HCT116 (cell line): ENCODE results near the gene AKAP5. TPM values are rescaled to one million over a fixed set of nuclear protein-coding genes. Genes with fewer than 3 reads are reported as not detected.

Experiments
- ATAC-seq: fragments of 200-7000 bp; cut with Tn5 transposase; 2 replicates; pipeline ENCODE4 v1.9.1; 2020; ENCODE audit warnings: mild to moderate bottlenecking, moderate library complexity
- BruUV-seq: library from RNA; stranded (reverse); fragments of 400-500 nt; replicated peaks from 2 replicates; lab custom pipeline; 2021; lab: Mats Ljungman, UMichigan
- CTCF ChIA-PET: fragments of 300-600 bp; sonication (Branson Sonifier 250); formaldehyde crosslinking; loops from one replicate; lab custom pipeline; 2021; ENCODE audit warnings: antibody characterized with exemption; lab: Charles Lee
- POLR2A ChIA-PET: fragments of 300-600, 350-600 bp; sonication (Branson Sonifier 250); formaldehyde crosslinking; loops from one replicate; lab custom pipeline; 2021; ENCODE audit warnings: antibody characterized with exemption; lab: Charles Lee
- RAD21 ChIA-PET, 2 experiments: fragments of 300-600 bp; sonication (Branson Sonifier 250); formaldehyde crosslinking; loops; one replicate each; lab custom pipeline; 2023; ENCODE audit warnings: low total read pairs in 2 of 2; ENCODE audit not compliant: uncharacterized antibody in 2 of 2, unreplicated experiment in 2 of 2, low non-redundant PET in 1 of 2; lab: Charles Lee
- DNase-seq: peaks from one replicate; pipeline ENCODE4 v3.0.0-alpha.2; 2010; ENCODE audit warnings: low read depth, low spot score
- H2AFZ ChIP-seq: fragments of 200-600 bp; shearing (Covaris generic), sonication (generic); 2 replicates; pipeline ENCODE4 v1.6.1; 2017; ENCODE audit warnings: low read depth, mixed run types, mixed read lengths, antibody characterized with exemption, low read length; ENCODE audit not compliant: poor library complexity, severe bottlenecking
- H3K27ac ChIP-seq: 2 replicates; pipeline ENCODE4 v1.5.1; 2012; ENCODE audit warnings: low read depth, low read length
- H3K27me3 ChIP-seq: fragments of 200-600 bp; sonication (generic); 2 replicates; pipeline ENCODE4 v1.6.1; 2016; ENCODE audit warnings: mixed run types, low read length, mixed read lengths; ENCODE audit not compliant: insufficient read depth
- H3K36me3 ChIP-seq, 2 experiments: fragments of 200-500 bp in 1 of 2; fragments of 200-600 bp in 1 of 2; sonication (Bioruptor generic) in 1 of 2; sonication (generic) in 1 of 2; 2 replicates each; pipeline versions ENCODE4 v1.5.1 to v1.6.1; 2014 to 2016; ENCODE audit warnings: low read length in 2 of 2, inconsistent platforms in 1 of 2, mixed read lengths in 1 of 2, mixed run types in 1 of 2; ENCODE audit not compliant: insufficient read depth in 2 of 2, control insufficient read depth in 1 of 2
- H3K4me1 ChIP-seq, 2 experiments: fragments of 200-600 bp in 1 of 2; sonication (generic) in 1 of 2; 2 replicates each; pipeline versions ENCODE4 v1.5.1 to v1.6.1; 2012 to 2017; ENCODE audit warnings: low read length in 2 of 2, inconsistent platforms in 1 of 2, mild to moderate bottlenecking in 1 of 2, mixed read lengths in 1 of 2, mixed run types in 1 of 2, moderate library complexity in 1 of 2; ENCODE audit not compliant: insufficient read depth in 2 of 2, control insufficient read depth in 1 of 2
- H3K4me2 ChIP-seq: fragments of 200-600 bp; sonication (generic); 2 replicates; pipeline ENCODE4 v1.6.1; 2017; ENCODE audit warnings: mixed run types, low read length, mixed read lengths
- H3K4me3 ChIP-seq, 2 experiments: fragments of 200-600 bp in 1 of 2; sonication (generic) in 1 of 2; replicated peaks in 1 of 2; 2 replicates each; pipeline ENCODE4 v1.5.1; 2011 to 2016; ENCODE audit warnings: low read length in 2 of 2, control low read depth in 1 of 2, low read depth in 1 of 2, mild to moderate bottlenecking in 1 of 2, mixed read lengths in 1 of 2, mixed run types in 1 of 2
- H3K79me2 ChIP-seq: fragments of 200-600 bp; sonication (generic); 2 replicates; pipeline ENCODE4 v1.6.1; 2017; ENCODE audit warnings: mild to moderate bottlenecking, mixed run types, low read length, moderate library complexity, mixed read lengths; ENCODE audit not compliant: insufficient read depth
- H3K9ac ChIP-seq: fragments of 200-600 bp; sonication (generic); 2 replicates; pipeline ENCODE4 v1.6.1; 2016; ENCODE audit warnings: low read length, mixed read lengths
- H3K9me2 ChIP-seq: fragments of 200-600 bp; sonication (generic), shearing (Covaris generic); 2 replicates; pipeline ENCODE4 v1.6.1; 2017; ENCODE audit warnings: mixed run types, mild to moderate bottlenecking, moderate library complexity; ENCODE audit not compliant: insufficient read depth
- H3K9me3 ChIP-seq, 2 experiments: fragments of 200-500 bp in 1 of 2; fragments of 200-600 bp in 1 of 2; sonication (Bioruptor generic) in 1 of 2; sonication (generic) in 1 of 2; 2 replicates each; pipeline ENCODE4 v1.6.1; 2014 to 2017; ENCODE audit warnings: low read length in 2 of 2, mixed read lengths in 2 of 2, inconsistent platforms in 1 of 2, low read depth in 1 of 2, mild to moderate bottlenecking in 1 of 2, mixed run types in 1 of 2, moderate library complexity in 1 of 2; ENCODE audit not compliant: control insufficient read depth in 1 of 2, insufficient read depth in 1 of 2
- H4K20me1 ChIP-seq: fragments of 200-600 bp; sonication (generic), shearing (Covaris generic); 2 replicates; pipeline ENCODE4 v1.6.1; 2017; ENCODE audit warnings: mixed run types, mild to moderate bottlenecking, moderate library complexity; ENCODE audit not compliant: insufficient read depth
- CBX3 ChIP-seq: IDR thresholded peaks from 2 replicates; pipeline ENCODE4 v1.6.1; 2012; ENCODE audit warnings: low read depth
- CTCF ChIP-seq, 3 experiments: fragments of 200-600 bp in 1 of 3; sonication (generic) in 1 of 3; IDR thresholded peaks in 2 of 3; conservative IDR thresholded peaks in 1 of 3; 2 replicates each; pipeline ENCODE4 v1.5.1; 2012 to 2017; ENCODE audit warnings: low read depth in 2 of 3, low read length in 2 of 3, antibody characterized with exemption in 1 of 3, borderline replicate concordance in 1 of 3, control low read depth in 1 of 3, mild to moderate bottlenecking in 1 of 3, mixed read lengths in 1 of 3, mixed run types in 1 of 3, moderate library complexity in 1 of 3; ENCODE audit not compliant: insufficient read depth in 1 of 3
- EGR1 ChIP-seq: IDR thresholded peaks from 2 replicates; pipeline ENCODE4 v1.6.1; 2012; ENCODE audit warnings: low read depth
- ELF1 ChIP-seq: IDR thresholded peaks from 2 replicates; pipeline ENCODE4 v1.6.1; 2012; ENCODE audit warnings: low read depth, borderline replicate concordance
- EZH2 ChIP-seq: fragments of 200-600 bp; sonication (generic); IDR thresholded peaks from 2 replicates; pipeline ENCODE4 v1.6.1; 2017; ENCODE audit warnings: antibody characterized with exemption, mixed run types
- MAX ChIP-seq: IDR thresholded peaks from 2 replicates; pipeline ENCODE4 v1.6.1; 2012
- POLR2AphosphoS5 ChIP-seq: IDR thresholded peaks from 2 replicates; pipeline ENCODE4 v1.6.1; 2011; ENCODE audit warnings: mild to moderate bottlenecking, low read depth, low read length, moderate library complexity
- RAD21 ChIP-seq: IDR thresholded peaks from 2 replicates; pipeline ENCODE4 v1.6.1; 2012; ENCODE audit warnings: low read depth, mild to moderate bottlenecking
- REST ChIP-seq: IDR thresholded peaks from 2 replicates; pipeline ENCODE4 v1.6.1; 2012; ENCODE audit warnings: low read depth
- SP1 ChIP-seq: IDR thresholded peaks from 2 replicates; pipeline ENCODE4 v1.6.1; 2012; ENCODE audit warnings: low read depth
- SRF ChIP-seq: IDR thresholded peaks from 2 replicates; pipeline ENCODE4 v1.6.1; 2012; ENCODE audit warnings: low read depth
- YY1 ChIP-seq: IDR thresholded peaks from 2 replicates; pipeline ENCODE4 v1.6.1; 2011; ENCODE audit warnings: low read length, low read depth, moderate library complexity, mild to moderate bottlenecking; ENCODE audit not compliant: insufficient replicate concordance; ENCODE audit errors: extremely low read depth
- ZNF274 ChIP-seq: fragments of 200-500 bp; sonication (Bioruptor generic); IDR thresholded peaks from 2 replicates; pipeline ENCODE4 v1.6.1; 2014; ENCODE audit warnings: mild to moderate bottlenecking, low read depth, low read length, inconsistent platforms
- intact Hi-C: fragments of 100-400 bp; cut with micrococcal nuclease; formaldehyde crosslinking; loops from 2 replicates; pipeline ENCODE4 v1.10.0; 2022
- total RNA-seq: library from RNA; stranded (reverse); gene quantifications from one replicate; pipeline ENCODE4 v1.2.1, GENCODE V29; 2021; ENCODE audit not compliant: unreplicated experiment

AKAP5 gene
- total RNA-seq, 1 experiment from 2014 or later = 0.54 TPM

GRCh38 chr14:64444140-64444539 is 21.2 kb upstream of the AKAP5 start:
- no TSS peak for BruUV-seq
- Histone ChIP-seq H3K4me1 (peaks cover 7 to 12% of the 10 kb centered on the region in 2 experiments), H3K36me3 (peaks cover 47 to 55% of the 10 kb centered on the region in 2 experiments), H3K4me3 (no peak overlapping the region), H3K79me2 (no peaks in the 10 kb centered on the region), H3K27me3 (no peaks in the 10 kb centered on the region), H3K9me3 (no peaks in the 10 kb centered on the region), H2AFZ (no peak overlapping the region), H3K27ac (no peak overlapping the region), H3K4me2 (no peak overlapping the region), H3K9ac (no peak overlapping the region), H4K20me1 (no peaks in the 10 kb centered on the region), H3K9me2 (no peaks in the 10 kb centered on the region)
- ChIA-PET POLR2A (no interaction called here), RAD21 (no interaction called here), CTCF (no interaction called here)
- no peak for ATAC-seq
- intact Hi-C loops = no loop called here
- TF ChIP-seq YY1 = no peak
- TF ChIP-seq RAD21 = no peak
- TF ChIP-seq MAX = no peak
- TF ChIP-seq EGR1 = no peak
- TF ChIP-seq SRF = no peak
- no peak for TF ChIP-seq EZH2
- no peak for TF ChIP-seq POLR2AphosphoS5
- TF ChIP-seq ELF1 = no peak
- TF ChIP-seq CTCF (IDR thresholded peaks at IDR 0.05 in 2 of 3, conservative IDR thresholded peaks at IDR 0.05 in 1 of 3; ENCODE audit: borderline replicate concordance in 1 of 3, insufficient read depth in 1 of 3, low read depth in 2 of 3, low read length in 2 of 3) = no peak
- no peak for TF ChIP-seq CBX3
- TF ChIP-seq SP1 = no peak
- TF ChIP-seq ZNF274 = no peak
- TF ChIP-seq REST = no peak
- DNase-seq = no peak
